Transverse colon (tissue), 4 donors: ENCODE results near the gene GRIA4. TPM values are rescaled to one million over a fixed set of nuclear protein-coding genes. Genes with fewer than 3 reads are reported as not detected.
"Not testable (repeated sequence)": the region's sequence is repeated elsewhere in the genome, so short reads cannot be mapped to it uniquely, and the experiment has no call there.

Experiments
- DNase-seq: peaks from one replicate; pipeline ENCODE4 v3.0.0-alpha.2; 2019
- H3K27ac ChIP-seq, 4 donors: fragments of 200-600 bp; sonication (generic); 2 replicates each; pipeline ENCODE4 v1.5.1; 2016 to 2018; ENCODE audit warnings: inconsistent platforms in 4 of 4
- H3K27me3 ChIP-seq: fragments of 200-600 bp; sonication (generic); 2 replicates; pipeline ENCODE4 v1.5.1; 2017; ENCODE audit warnings: inconsistent platforms
- H3K36me3 ChIP-seq, 4 donors: fragments of 200-600 bp; sonication (generic); 2 replicates each; pipeline ENCODE4 v1.5.1; 2017 to 2019; ENCODE audit warnings: inconsistent platforms in 4 of 4
- H3K4me1 ChIP-seq, 4 donors: fragments of 200-600 bp; sonication (generic); 2 replicates each; pipeline ENCODE4 v1.5.1; 2017 to 2020; ENCODE audit warnings: inconsistent platforms in 4 of 4
- H3K4me3 ChIP-seq, 4 donors: fragments of 200-600 bp; sonication (generic); 1 replicate in 1 of 4; 2 replicates in 3 of 4; pipeline versions ENCODE4 v1.5.1 to v1.6.1; 2017 to 2019; ENCODE audit warnings: inconsistent platforms in 4 of 4
- H3K9me3 ChIP-seq, 2 donors: fragments of 200-600 bp; sonication (generic); 2 replicates each; pipeline ENCODE4 v1.5.1; 2017 to 2019; ENCODE audit warnings: inconsistent platforms in 2 of 2
- EP300 ChIP-seq: sonication (generic); formaldehyde crosslinking; IDR thresholded peaks from one replicate; pipeline ENCODE4 v1.6.1; 2017; ENCODE audit warnings: antibody characterized with exemption, low read depth
- POLR2A ChIP-seq: fragments of 450-650 bp; IDR thresholded peaks from one replicate; pipeline ENCODE4 v1.6.1; 2016; ENCODE audit warnings: antibody characterized with exemption, mild to moderate bottlenecking, moderate library complexity
- POLR2AphosphoS5 ChIP-seq, 3 donors: sonication (generic); formaldehyde crosslinking; IDR thresholded peaks; one replicate each; pipeline ENCODE4 v1.6.1; 2016; ENCODE audit warnings: antibody characterized with exemption in 3 of 3
- WGBS, 2 donors: methylation state at CpG; one replicate each; pipeline ENCODE4 v1.1.5; 2018; ENCODE audit warnings: low coverage in 1 of 2; 5-methylcytosine and 5-hydroxymethylcytosine counted together
- in situ Hi-C, 4 donors: fragments of 200-750 bp; cut with MboI; loops; one replicate each; pipeline versions ENCODE4 v1.15.0 to v1.15.1; 2017; ENCODE audit warnings: low sequenced_read_pairs in 3 of 4, low pct_ligation_motif_present in 1 of 4, low pct_unique_long_range_greater_than_20kb in 1 of 4
- intact Hi-C: fragments of 100-400 bp; cut with DNase I; formaldehyde crosslinking; loops from one replicate; pipeline ENCODE4 v1.15.1; 2023; ENCODE audit warnings: low total_unique reads
- total RNA-seq, 4 donors: library from RNA; depleted of rRNA; stranded (reverse); fragments of >200 nt; gene quantifications; one replicate each; pipeline ENCODE4 v1.1.0, GENCODE V29; 2016
- TF ChIP-seq, protein P1 (sequence below), 5 experiments: fragments of 200-600 bp in 3 of 5; fragments of 450-650 bp in 2 of 5; sonication (generic) in 3 of 5; IDR thresholded peaks; 1 replicate in 2 of 5; 2 replicates in 3 of 5; pipeline ENCODE4 v1.5.1; 2016 to 2017; ENCODE audit warnings: antibody characterized with exemption in 5 of 5, inconsistent platforms in 3 of 5, mild to moderate bottlenecking in 2 of 5, moderate library complexity in 1 of 5

The GRIA4 gene
- total RNA-seq, 4 donors from 2014 or later, result 0.79 to 2.4 (median 1.4) TPM; not detected in 1

- H3K9me3 ChIP-seq, result peaks cover 8 to 11% of the 10 kb centered on the region in 2 donors
- H3K27ac ChIP-seq, result no peak overlapping the region
- H3K27me3 ChIP-seq, result no peaks in the 10 kb centered on the region
- DNase-seq, result no peak
- peaks cover 0 to 3% (median 0%) of the 10 kb centered on the region in 4 donors for H3K4me1 ChIP-seq
- in situ Hi-C loops, result no loop called here
- intact Hi-C loops, result no loop called here
- 88 to 89% methylated on average over 4 of the region's 4 CpGs for WGBS, 2 donors
- TF ChIP-seq POLR2A (no peak), EP300 (no peak), POLR2AphosphoS5 (IDR thresholded peaks at IDR 0.05) (no peak)
- TF ChIP-seq, protein P1, sequence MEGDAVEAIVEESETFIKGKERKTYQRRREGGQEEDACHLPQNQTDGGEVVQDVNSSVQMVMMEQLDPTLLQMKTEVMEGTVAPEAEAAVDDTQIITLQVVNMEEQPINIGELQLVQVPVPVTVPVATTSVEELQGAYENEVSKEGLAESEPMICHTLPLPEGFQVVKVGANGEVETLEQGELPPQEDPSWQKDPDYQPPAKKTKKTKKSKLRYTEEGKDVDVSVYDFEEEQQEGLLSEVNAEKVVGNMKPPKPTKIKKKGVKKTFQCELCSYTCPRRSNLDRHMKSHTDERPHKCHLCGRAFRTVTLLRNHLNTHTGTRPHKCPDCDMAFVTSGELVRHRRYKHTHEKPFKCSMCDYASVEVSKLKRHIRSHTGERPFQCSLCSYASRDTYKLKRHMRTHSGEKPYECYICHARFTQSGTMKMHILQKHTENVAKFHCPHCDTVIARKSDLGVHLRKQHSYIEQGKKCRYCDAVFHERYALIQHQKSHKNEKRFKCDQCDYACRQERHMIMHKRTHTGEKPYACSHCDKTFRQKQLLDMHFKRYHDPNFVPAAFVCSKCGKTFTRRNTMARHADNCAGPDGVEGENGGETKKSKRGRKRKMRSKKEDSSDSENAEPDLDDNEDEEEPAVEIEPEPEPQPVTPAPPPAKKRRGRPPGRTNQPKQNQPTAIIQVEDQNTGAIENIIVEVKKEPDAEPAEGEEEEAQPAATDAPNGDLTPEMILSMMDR (IDR thresholded peaks at IDR 0.05), result no peak
- H3K4me3 ChIP-seq, result no peak overlapping the region
- H3K36me3 ChIP-seq, result peaks cover 0 to 5% (median 1%) of the 10 kb centered on the region in 4 donors
Observed at GRCh38 chr11:106001304-106002012, 391.6 kb downstream of the GRIA4 start.

- Histone ChIP-seq H3K36me3 (peaks cover 0 to 15% (median 3%) of the 10 kb centered on the region in 4 donors), H3K9me3 (peaks cover 8 to 11% of the 10 kb centered on the region in 2 donors)
- DNase-seq, H3K4me3 ChIP-seq, H3K4me1 ChIP-seq, intact Hi-C loops, in situ Hi-C loops, H3K27me3 ChIP-seq, H3K27ac ChIP-seq: not testable (repeated sequence)
- 97 to 98% methylated on average over 4 of the region's 4 CpGs for WGBS, 2 donors
Observed at GRCh38 chr11:106003094-106003493, 393.2 kb downstream of the GRIA4 start.

DNA sequence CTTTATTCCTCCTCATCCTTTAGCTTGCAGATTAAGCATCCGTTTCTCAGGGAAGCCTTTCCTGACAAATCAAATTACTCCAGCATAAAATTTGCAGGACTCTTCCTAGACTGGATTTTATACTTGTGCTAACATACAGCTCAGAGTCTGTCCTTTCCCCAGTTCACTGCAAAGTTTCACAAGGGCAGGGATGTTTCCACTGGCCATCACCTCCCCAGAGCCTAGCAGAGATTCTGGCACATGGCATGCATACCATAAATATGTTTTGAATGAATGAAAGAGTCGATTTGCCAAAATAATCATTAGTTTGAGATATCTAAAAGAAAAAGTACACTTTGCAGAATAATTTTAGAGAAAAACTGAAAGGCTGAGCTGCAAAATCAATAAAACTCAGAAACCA lies 401.6 kb downstream of the GRIA4 start:
- TF ChIP-seq EP300, result no peak
- TF ChIP-seq, protein P1 (IDR thresholded peaks at IDR 0.05), result no peak
- TF ChIP-seq POLR2AphosphoS5 (IDR thresholded peaks at IDR 0.05), result no peak
- TF ChIP-seq POLR2A, result no peak
- intact Hi-C loops (no loop called here), in situ Hi-C loops (no loop called here)
- DNase-seq, result no peak
- WGBS, 2 donors, result 86 to 90% methylated on average over 2 of the region's 2 CpGs
- Histone ChIP-seq H3K9me3 (no peaks in the 10 kb centered on the region), H3K36me3 (peaks cover 0 to 38% (median 11%) of the 10 kb centered on the region in 4 donors), H3K4me3 (no peak overlapping the region), H3K27ac (no peak overlapping the region), H3K4me1 (peaks cover 0 to 4% (median 0%) of the 10 kb centered on the region in 4 donors), H3K27me3 (no peaks in the 10 kb centered on the region)

GRCh38 chr11:106012744-106013143 lies 402.9 kb downstream of the GRIA4 start:
- WGBS, 2 donors, result 40 to 75% methylated on average over 1 to 3 of the region's 3 CpGs
- intact Hi-C loops, result no loop called here

More at GRCh38 chr11:106012744-106013143, 402.9 kb downstream of the GRIA4 start:
- TF ChIP-seq, protein P1 (IDR thresholded peaks at IDR 0.05), result no peak
- no peak for TF ChIP-seq EP300
- no peak for TF ChIP-seq POLR2A
- TF ChIP-seq POLR2AphosphoS5 (IDR thresholded peaks at IDR 0.05), result no peak
- H3K4me1 ChIP-seq, result peaks cover 0 to 8% (median 0%) of the 10 kb centered on the region in 4 donors
- no peak overlapping the region for H3K4me3 ChIP-seq
- H3K36me3 ChIP-seq, result peaks cover 0 to 30% (median 10%) of the 10 kb centered on the region in 4 donors
- H3K27me3 ChIP-seq, result no peaks in the 10 kb centered on the region
- no peaks in the 10 kb centered on the region for H3K9me3 ChIP-seq
- in situ Hi-C loops, result no loop called here
- no peak overlapping the region for H3K27ac ChIP-seq
- DNase-seq, result no peak
